Right renal pelvis (tissue), 4 donors: ENCODE results near the gene EPHA5. TPM values are rescaled to one million over a fixed set of nuclear protein-coding genes. Genes with fewer than 3 reads are reported as not detected.
A peak's percentile ranks its signal among the peaks of the same experiment; 100 is the strongest.

Source experiments
- DNase-seq, 4 donors: peaks; one replicate each; pipeline ENCODE4 v3.0.0-alpha.2; 2013; ENCODE audit warnings: low read depth in 4 of 4, low spot score in 3 of 4, missing footprints in 1 of 4
- polyA plus RNA-seq, 4 donors: library from polyadenylated mRNA; unstranded; fragments of 120-200 nt; gene quantifications; one replicate each; pipeline ENCODE4 v1.2.1, GENCODE V29; 2013; ENCODE audit not compliant: insufficient read length in 4 of 4

EPHA5 gene
- polyA plus RNA-seq, 4 donors = 0.40 to 0.67 (median 0.57) TPM

GRCh38 chr4:65508168-65508567, 162.1 kb downstream of the EPHA5 start:
- no peak for DNase-seq

- no peak for DNase-seq
Observed at GRCh38 chr4:65502131-65502701, 168.1 kb downstream of the EPHA5 start.

- DNase-seq = no peak
Observed at GRCh38 chr4:65498606-65499005, 171.7 kb downstream of the EPHA5 start.

- no peak for DNase-seq
Observed at GRCh38 chr4:65495439-65495838, 174.8 kb downstream of the EPHA5 start.

- no peak for DNase-seq
Observed at GRCh38 chr4:65482410-65482809, 187.9 kb downstream of the EPHA5 start.

- no peak for DNase-seq
Observed at GRCh38 chr4:65472531-65472930, 197.8 kb downstream of the EPHA5 start.

GRCh38 chr4:65467068-65467680, 203.1 kb downstream of the EPHA5 start:
- no peak for DNase-seq

- no peak for DNase-seq
Observed at GRCh38 chr4:65461781-65462180, 208.5 kb downstream of the EPHA5 start.

- DNase-seq = no peak
Observed at GRCh38 chr4:65457011-65457410, 213.3 kb downstream of the EPHA5 start.

- DNase-seq = no peak
Observed at GRCh38 chr4:65456579-65456978, 213.7 kb downstream of the EPHA5 start.

GRCh38 chr4:65453398-65453797, 216.9 kb downstream of the EPHA5 start:
- no peak for DNase-seq

GRCh38 chr4:65450899-65451298, 219.4 kb downstream of the EPHA5 start:
- DNase-seq = no peak

GRCh38 chr4:65437102-65437501, 233.2 kb downstream of the EPHA5 start:
- DNase-seq = no peak

GRCh38 chr4:65422109-65422508, 248.2 kb downstream of the EPHA5 start:
- DNase-seq = no peak

GRCh38 chr4:65420036-65420435, 250.3 kb downstream of the EPHA5 start:
- DNase-seq = no peak

GRCh38 chr4:65416891-65417290, 253.4 kb downstream of the EPHA5 start:
- DNase-seq = peak in 1 of 4 donors; percentile 5

- no peak for DNase-seq
Observed at GRCh38 chr4:65407483-65407882, 262.8 kb downstream of the EPHA5 start.

- DNase-seq = no peak
Observed at GRCh38 chr4:65401083-65401482, 269.2 kb downstream of the EPHA5 start.

- DNase-seq = no peak
Observed at GRCh38 chr4:65399084-65399483, 271.2 kb downstream of the EPHA5 start.

GRCh38 chr4:65393078-65393477, 277.2 kb downstream of the EPHA5 start:
- DNase-seq = no peak

GRCh38 chr4:65392488-65392887, 277.8 kb downstream of the EPHA5 start:
- DNase-seq = no peak

GRCh38 chr4:65391814-65392213, 278.5 kb downstream of the EPHA5 start:
- DNase-seq = no peak

GRCh38 chr4:65391382-65391781, 278.9 kb downstream of the EPHA5 start:
- DNase-seq = no peak
